Smooth muscle cell (in vitro differentiated cells): ENCODE data around the gene KCNAB1. TPM values are rescaled to one million over a fixed set of nuclear protein-coding genes. Genes with fewer than 3 reads are reported as not detected.

Experiments
- DNase-seq: peaks from one replicate; lab custom pipeline; 2025; ENCODE audit not compliant: unreplicated experiment; lab: John Stamatoyannopoulos, UW
- H2AFZ ChIP-seq: fragments of 200-600 bp; sonication (generic); 2 replicates; pipeline ENCODE4 v1.6.0; 2016; ENCODE audit warnings: antibody characterized with exemption, low read depth, mild to moderate bottlenecking
- H3F3A ChIP-seq: fragments of 200-600 bp; sonication (generic); 2 replicates; pipeline ENCODE4 v1.6.0; 2017; ENCODE audit warnings: antibody characterized with exemption, low read depth
- H3K27ac ChIP-seq: fragments of 200-600 bp; sonication (generic); 2 replicates; pipeline ENCODE4 v1.5.1; 2016; ENCODE audit warnings: low read depth, mild to moderate bottlenecking
- H3K27me3 ChIP-seq: fragments of 200-600 bp; sonication (generic); 2 replicates; pipeline ENCODE4 v1.6.1; 2016; ENCODE audit warnings: low read depth, mild to moderate bottlenecking
- H3K36me3 ChIP-seq: fragments of 200-600 bp; sonication (generic); 2 replicates; pipeline ENCODE4 v1.5.1; 2016; ENCODE audit warnings: low read depth
- H3K4me1 ChIP-seq: fragments of 200-600 bp; sonication (generic); 2 replicates; pipeline ENCODE4 v1.5.1; 2016; ENCODE audit warnings: low read depth
- H3K4me2 ChIP-seq: fragments of 200-600 bp; sonication (generic); 2 replicates; pipeline ENCODE4 v1.6.0; 2016; ENCODE audit warnings: mild to moderate bottlenecking
- H3K4me3 ChIP-seq: fragments of 200-600 bp; sonication (generic); 2 replicates; pipeline ENCODE4 v1.5.1; 2016; ENCODE audit warnings: mild to moderate bottlenecking
- H3K79me2 ChIP-seq: fragments of 200-600 bp; sonication (generic); 2 replicates; pipeline ENCODE4 v1.6.0; 2016; ENCODE audit warnings: low read depth, mild to moderate bottlenecking
- H3K9ac ChIP-seq: fragments of 200-600 bp; sonication (generic); 2 replicates; pipeline ENCODE4 v1.6.0; 2016; ENCODE audit warnings: low read depth
- H3K9me3 ChIP-seq: fragments of 200-600 bp; sonication (generic); replicated peaks from 2 replicates; pipeline ENCODE4 v1.5.1; 2016; ENCODE audit warnings: low read depth
- H4K20me1 ChIP-seq: fragments of 200-600 bp; sonication (generic); 2 replicates; pipeline ENCODE4 v1.6.0; 2016; ENCODE audit warnings: low read depth
- WGBS: methylation state at CpG from one replicate; pipeline ENCODE4 v1.1.7; 2016; ENCODE audit warnings: low lambda C conversion rate; 5-methylcytosine and 5-hydroxymethylcytosine counted together
- polyA plus RNA-seq: library from polyadenylated mRNA; unstranded; fragments of >200 nt; fragmentation: Nextera tagmentation; extraction: Ambion mirVana; gene quantifications from 2 replicates; pipeline ENCODE4 v1.2.1, GENCODE V29; 2016
- total RNA-seq: library from RNA; depleted of rRNA; stranded (reverse); fragments of >200 nt; gene quantifications from 2 replicates; pipeline ENCODE4 v1.2.3, GENCODE V29; 2014
- TF ChIP-seq, protein P1 (sequence below): fragments of 200-600 bp; sonication (generic); IDR thresholded peaks from 2 replicates; pipeline ENCODE4 v1.5.1; 2017; ENCODE audit warnings: borderline replicate concordance, mild to moderate bottlenecking, antibody characterized with exemption; ENCODE audit not compliant: insufficient read depth, poor library complexity, severe bottlenecking

Gene KCNAB1
- total and polyA plus RNA-seq, 2 experiments from 2014 or later = 0.36 to 1.0 TPM

DNA sequence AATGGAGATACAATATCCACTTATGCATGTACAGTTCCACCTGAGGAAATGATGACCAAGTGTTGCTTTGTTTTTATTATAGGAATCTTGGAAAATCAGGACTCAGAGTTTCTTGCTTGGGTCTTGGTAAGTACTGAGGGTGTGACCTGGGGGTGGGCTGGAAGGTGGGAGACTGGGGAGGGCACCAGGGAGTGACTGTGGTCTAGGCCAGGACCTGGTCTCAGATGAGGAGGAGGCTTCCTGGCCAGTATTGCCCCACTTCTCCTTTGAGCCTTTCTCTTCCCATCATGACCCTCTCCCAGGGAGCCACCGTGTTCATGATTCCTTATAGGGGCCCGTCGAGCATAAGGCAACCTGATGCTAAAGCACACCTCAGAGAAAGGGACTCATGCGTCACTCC, 301.2 kb downstream of the KCNAB1 start:
- Histone ChIP-seq H3K4me2 (no peak overlapping the region), H3K9ac (no peak overlapping the region), H3K27ac (no peak overlapping the region), H3K79me2 (no peaks in the 10 kb centered on the region), H4K20me1 (no peaks in the 10 kb centered on the region), H3K36me3 (no peaks in the 10 kb centered on the region), H3K27me3 (no peaks in the 10 kb centered on the region), H3F3A (no peaks in the 10 kb centered on the region), H2AFZ (no peak overlapping the region), H3K4me3 (no peak overlapping the region), H3K4me1 (no peaks in the 10 kb centered on the region), H3K9me3 (no peaks in the 10 kb centered on the region)
- TF ChIP-seq, protein P1, sequence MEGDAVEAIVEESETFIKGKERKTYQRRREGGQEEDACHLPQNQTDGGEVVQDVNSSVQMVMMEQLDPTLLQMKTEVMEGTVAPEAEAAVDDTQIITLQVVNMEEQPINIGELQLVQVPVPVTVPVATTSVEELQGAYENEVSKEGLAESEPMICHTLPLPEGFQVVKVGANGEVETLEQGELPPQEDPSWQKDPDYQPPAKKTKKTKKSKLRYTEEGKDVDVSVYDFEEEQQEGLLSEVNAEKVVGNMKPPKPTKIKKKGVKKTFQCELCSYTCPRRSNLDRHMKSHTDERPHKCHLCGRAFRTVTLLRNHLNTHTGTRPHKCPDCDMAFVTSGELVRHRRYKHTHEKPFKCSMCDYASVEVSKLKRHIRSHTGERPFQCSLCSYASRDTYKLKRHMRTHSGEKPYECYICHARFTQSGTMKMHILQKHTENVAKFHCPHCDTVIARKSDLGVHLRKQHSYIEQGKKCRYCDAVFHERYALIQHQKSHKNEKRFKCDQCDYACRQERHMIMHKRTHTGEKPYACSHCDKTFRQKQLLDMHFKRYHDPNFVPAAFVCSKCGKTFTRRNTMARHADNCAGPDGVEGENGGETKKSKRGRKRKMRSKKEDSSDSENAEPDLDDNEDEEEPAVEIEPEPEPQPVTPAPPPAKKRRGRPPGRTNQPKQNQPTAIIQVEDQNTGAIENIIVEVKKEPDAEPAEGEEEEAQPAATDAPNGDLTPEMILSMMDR = no peak
- DNase-seq = no peak
- 91% methylated on average over 4 of the region's 4 CpGs for WGBS

DNA sequence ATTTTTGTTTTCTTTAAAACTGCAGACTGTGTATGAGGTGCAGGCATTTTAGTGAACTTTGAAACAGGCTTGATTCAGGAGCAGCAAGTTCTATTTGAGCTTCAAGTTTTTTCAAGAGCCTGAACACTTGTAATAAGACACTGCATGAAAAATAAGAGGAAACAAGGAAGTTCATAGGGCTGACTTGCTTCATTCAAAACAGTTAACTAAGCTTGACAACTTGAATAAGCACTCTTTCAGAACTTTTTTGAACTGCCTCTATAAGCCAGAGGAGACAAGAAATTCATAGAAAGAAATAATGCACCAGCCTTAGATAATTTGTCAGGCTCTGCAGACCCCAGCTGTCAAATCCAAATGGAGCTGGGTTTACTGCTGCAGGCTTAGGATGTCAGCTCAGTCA, 304.4 kb downstream of the KCNAB1 start:
- Histone ChIP-seq H3K4me1 (no peaks in the 10 kb centered on the region), H3K27me3 (no peaks in the 10 kb centered on the region), H3K4me2 (no peak overlapping the region), H4K20me1 (no peaks in the 10 kb centered on the region), H3K27ac (no peak overlapping the region), H3K4me3 (no peak overlapping the region), H3K9me3 (no peaks in the 10 kb centered on the region), H3K79me2 (no peaks in the 10 kb centered on the region), H3K9ac (no peak overlapping the region), H2AFZ (no peak overlapping the region), H3F3A (no peaks in the 10 kb centered on the region), H3K36me3 (no peaks in the 10 kb centered on the region)
- DNase-seq = no peak
- TF ChIP-seq, protein P1 = no peak

DNA sequence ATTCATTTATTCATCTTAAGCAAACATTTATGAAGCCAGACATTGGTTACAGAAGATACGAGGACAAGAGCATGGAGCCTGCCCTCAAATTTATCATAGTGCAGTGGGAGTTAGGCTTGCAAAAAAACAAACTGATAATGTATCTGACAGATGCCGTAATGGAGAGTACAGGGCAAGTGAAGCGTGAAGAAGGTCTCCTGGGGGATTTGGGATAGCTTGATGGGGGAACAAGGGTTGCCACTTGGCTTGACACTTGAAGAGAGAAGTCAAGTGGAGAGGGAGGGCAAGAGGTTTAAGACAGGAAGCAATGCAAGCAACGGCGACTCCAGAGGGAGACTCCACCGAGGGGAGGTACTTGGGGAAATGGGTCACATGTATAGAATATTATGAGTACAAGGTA, 305.3 kb downstream of the KCNAB1 start:
- DNase-seq = no peak
- Histone ChIP-seq H4K20me1 (no peaks in the 10 kb centered on the region), H3K27me3 (no peaks in the 10 kb centered on the region), H3K36me3 (no peaks in the 10 kb centered on the region), H3K4me2 (no peak overlapping the region), H3K4me1 (no peaks in the 10 kb centered on the region), H2AFZ (no peak overlapping the region), H3K9ac (no peak overlapping the region), H3K27ac (no peak overlapping the region), H3K79me2 (no peaks in the 10 kb centered on the region), H3K4me3 (no peak overlapping the region), H3F3A (no peaks in the 10 kb centered on the region), H3K9me3 (no peaks in the 10 kb centered on the region)
- TF ChIP-seq, protein P1 = no peak
- 82% methylated on average over 6 of the region's 6 CpGs for WGBS

DNA sequence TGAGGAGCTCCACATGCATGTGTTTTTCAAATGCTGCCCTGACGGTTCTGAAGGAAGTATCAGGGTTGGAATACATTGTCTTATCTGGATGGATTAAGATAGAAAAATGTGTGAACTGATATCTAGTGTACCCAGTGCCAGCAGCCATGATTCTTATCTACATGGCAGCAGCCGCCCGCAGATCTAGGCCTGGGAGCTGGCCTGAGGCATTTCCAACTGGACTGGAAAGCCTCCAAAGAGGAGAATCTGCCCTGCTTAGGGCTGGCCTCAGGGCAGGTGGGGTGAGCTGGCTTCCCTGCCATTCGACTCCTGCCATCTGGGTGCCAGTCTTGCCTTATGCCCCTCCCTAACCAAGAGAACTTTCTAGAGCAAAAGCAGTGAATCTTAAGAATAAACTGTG, 308.7 kb downstream of the KCNAB1 start:
- H2AFZ ChIP-seq = no peak overlapping the region
- TF ChIP-seq, protein P1 = no peak
- no peak overlapping the region for H3K9ac ChIP-seq
- no peaks in the 10 kb centered on the region for H4K20me1 ChIP-seq
- no peaks in the 10 kb centered on the region for H3K27me3 ChIP-seq
- no peak overlapping the region for H3K4me3 ChIP-seq
- H3K9me3 ChIP-seq = no peaks in the 10 kb centered on the region
- H3K4me2 ChIP-seq = no peak overlapping the region
- DNase-seq = no peak
- no peaks in the 10 kb centered on the region for H3K4me1 ChIP-seq
- H3F3A ChIP-seq = peaks cover 4% of the 10 kb centered on the region
- no peaks in the 10 kb centered on the region for H3K79me2 ChIP-seq
- no peak overlapping the region for H3K27ac ChIP-seq
- 82% methylated on average over 4 of the region's 4 CpGs for WGBS
- H3K36me3 ChIP-seq = no peaks in the 10 kb centered on the region
